ENCODE data around the gene RNF121.
"Not testable (repeated sequence)": the region's sequence is repeated elsewhere in the genome, so short reads cannot be mapped to it uniquely, and the experiment has no call there.

- not testable (repeated sequence) for TF ChIP-seq CTCF (conservative IDR thresholded peaks at IDR 0.05 in 1 of 2, IDR thresholded peaks at IDR 0.05 in 1 of 2; ENCODE audit: low read depth in 1 of 2, low read length in 2 of 2); EZH2 (IDR thresholded peaks at IDR 0.05; ENCODE audit: low read length, missing control alignments)
Measured at GRCh38 chr11:71889181-71889872, 39.5 kb upstream of the RNF121 start.

Measured in fibroblast of lung (primary cell).